Lung (tissue), 12 donors: Measurements from ENCODE around the gene BTF3L4. TPM values are rescaled to one million over a fixed set of nuclear protein-coding genes. Genes with fewer than 3 reads are reported as not detected.

Experiments used
- ATAC-seq: fragments of 200-7000 bp; cut with Tn5 transposase; one replicate; pipeline ENCODE4 v1.9.1; 2020; ENCODE audit warnings: moderate number of reproducible peaks; ENCODE audit not compliant: insufficient read depth, low FRiP score
- DNase-seq, 3 donors: peaks; one replicate each; pipeline ENCODE4 v3.0.0-alpha.2; 2013 to 2017
- H3K27ac ChIP-seq, 2 donors: one replicate each; pipeline ENCODE4 v1.5.1; 2013; ENCODE audit warnings: mild to moderate bottlenecking in 2 of 2, moderate library complexity in 2 of 2, control low read depth in 1 of 2, inconsistent platforms in 1 of 2, low read depth in 1 of 2, low read length in 1 of 2
- H3K27me3 ChIP-seq, 3 donors: one replicate each; pipeline ENCODE4 v1.5.1; 2013; ENCODE audit warnings: low read length in 2 of 3; ENCODE audit not compliant: control insufficient read depth in 3 of 3, insufficient read depth in 3 of 3
- H3K36me3 ChIP-seq, 4 donors: one replicate each; pipeline ENCODE4 v1.5.1; 2013; ENCODE audit warnings: low read length in 4 of 4, mild to moderate bottlenecking in 1 of 4, moderate library complexity in 1 of 4; ENCODE audit not compliant: control insufficient read depth in 4 of 4, insufficient read depth in 4 of 4
- H3K4me1 ChIP-seq, 5 donors: one replicate each; pipeline ENCODE4 v1.5.1; 2013; ENCODE audit warnings: low read length in 5 of 5, mild to moderate bottlenecking in 2 of 5, moderate library complexity in 1 of 5; ENCODE audit not compliant: control insufficient read depth in 5 of 5, insufficient read depth in 5 of 5
- H3K4me3 ChIP-seq: one replicate; pipeline ENCODE4 v1.5.1; 2013; ENCODE audit warnings: mild to moderate bottlenecking, control low read depth, moderate library complexity
- H3K9ac ChIP-seq, 2 donors: one replicate each; pipeline ENCODE4 v1.5.1; 2013; ENCODE audit warnings: low read length in 2 of 2, control low read depth in 1 of 2; ENCODE audit not compliant: insufficient read depth in 1 of 2
- H3K9me3 ChIP-seq, 4 donors: one replicate each; pipeline ENCODE4 v1.5.1; 2013; ENCODE audit warnings: low read length in 3 of 4, mild to moderate bottlenecking in 1 of 4, moderate library complexity in 1 of 4; ENCODE audit not compliant: control insufficient read depth in 4 of 4, insufficient read depth in 3 of 4
- CTCF ChIP-seq: IDR thresholded peaks from 2 replicates; pipeline ENCODE4 v1.5.1; 2012; ENCODE audit warnings: mild to moderate bottlenecking; ENCODE audit errors: control extremely low read depth, extremely low read depth
- WGBS, 2 donors: extraction: QIAGEN DNeasy Blood & Tissue Kit; methylation state at CpG; one replicate each; pipeline ENCODE4 v1.1.7; 2013; 5-methylcytosine and 5-hydroxymethylcytosine counted together
- polyA plus RNA-seq, 2 donors: library from polyadenylated mRNA; stranded (reverse); fragments of 200-250 nt; gene quantifications; one replicate each; pipeline ENCODE4 v1.2.1, GENCODE V29; 2013
- total RNA-seq, 2 donors: library from RNA; depleted of rRNA in 1 of 2; stranded (reverse); fragments of >200 nt in 1 of 2; gene quantifications; one replicate each; pipeline ENCODE4 v1.2.1, GENCODE V29; 2014 to 2021
- donor health status: control.
- donor health status: control.
- donor health status: Bipolar disorder and iron deficiency.
- donor health status: healthy.
- donor health status: DM: yes; HTN: yes; CAD: no.

The BTF3L4 gene
- total and polyA plus RNA-seq, 4 donors, result 40.1 to 47.7 (median 41.1) TPM

- ATAC-seq (no peak), DNase-seq (no peak)
- H3K4me3 ChIP-seq, result no peak overlapping the region
- H3K27me3 ChIP-seq, result no peaks in the 10 kb centered on the region
- H3K27ac ChIP-seq, result peak overlapping the region in 1 of 2 donors; percentile 67
- no peak overlapping the region for H3K9ac ChIP-seq
- no peaks in the 10 kb centered on the region for H3K9me3 ChIP-seq
- peaks cover 0 to 16% (median 3%) of the 10 kb centered on the region in 5 donors for H3K4me1 ChIP-seq
- 53 to 54% methylated on average over 5 of the region's 5 CpGs for WGBS, 2 donors
- no peaks in the 10 kb centered on the region for H3K36me3 ChIP-seq
- no peak for TF ChIP-seq CTCF
Measured at GRCh38 chr1:52139817-52140540, 83.9 kb downstream of the BTF3L4 start.

Other genes with a start within 250 kb of the BTF3L4 start
- 100 to 1,000 TPM; 109 to 128 TPM for gene NRDC, start 177.6 kb upstream of the BTF3L4 start, total RNA-seq
- 100 to 1,000 TPM in 1 of 2 donors, 10 to 100 TPM in 1; 96.2 to 102 TPM for gene NRDC, start 177.6 kb upstream of the BTF3L4 start, polyA plus RNA-seq
- gene RAB3B, start 65.6 kb upstream of the BTF3L4 start, total RNA-seq, result under 1 TPM; 0.18 to 0.57 TPM
- under 1 TPM; 0.02 to 0.03 TPM for gene RAB3B, start 65.6 kb upstream of the BTF3L4 start, polyA plus RNA-seq
- gene KTI12, start 22.5 kb upstream of the BTF3L4 start, total RNA-seq, result 1 to 10 TPM; 4.8 to 8.5 TPM
- gene KTI12, start 22.5 kb upstream of the BTF3L4 start, polyA plus RNA-seq, result 10 to 100 TPM in 1 of 2 donors, 1 to 10 TPM in 1; 6.5 to 11.3 TPM
- gene TXNDC12, start 1.1 kb upstream of the BTF3L4 start, total RNA-seq, result 10 to 100 TPM; 15.8 to 51.9 TPM
- 10 to 100 TPM; 16.0 to 43.7 TPM for gene TXNDC12, start 1.1 kb upstream of the BTF3L4 start, polyA plus RNA-seq
- gene ZFYVE9, start 85.8 kb downstream of the BTF3L4 start, total RNA-seq, result 10 to 100 TPM; 13.8 to 51.5 TPM
- 1 to 10 TPM; 3.3 to 6.0 TPM for gene ZFYVE9, start 85.8 kb downstream of the BTF3L4 start, polyA plus RNA-seq